ENCODE results near the gene HSPA1B.
"Not testable (repeated sequence)": the region's sequence is repeated elsewhere in the genome, so short reads cannot be mapped to it uniquely, and the experiment has no call there.

HSPA1B gene

DNA sequence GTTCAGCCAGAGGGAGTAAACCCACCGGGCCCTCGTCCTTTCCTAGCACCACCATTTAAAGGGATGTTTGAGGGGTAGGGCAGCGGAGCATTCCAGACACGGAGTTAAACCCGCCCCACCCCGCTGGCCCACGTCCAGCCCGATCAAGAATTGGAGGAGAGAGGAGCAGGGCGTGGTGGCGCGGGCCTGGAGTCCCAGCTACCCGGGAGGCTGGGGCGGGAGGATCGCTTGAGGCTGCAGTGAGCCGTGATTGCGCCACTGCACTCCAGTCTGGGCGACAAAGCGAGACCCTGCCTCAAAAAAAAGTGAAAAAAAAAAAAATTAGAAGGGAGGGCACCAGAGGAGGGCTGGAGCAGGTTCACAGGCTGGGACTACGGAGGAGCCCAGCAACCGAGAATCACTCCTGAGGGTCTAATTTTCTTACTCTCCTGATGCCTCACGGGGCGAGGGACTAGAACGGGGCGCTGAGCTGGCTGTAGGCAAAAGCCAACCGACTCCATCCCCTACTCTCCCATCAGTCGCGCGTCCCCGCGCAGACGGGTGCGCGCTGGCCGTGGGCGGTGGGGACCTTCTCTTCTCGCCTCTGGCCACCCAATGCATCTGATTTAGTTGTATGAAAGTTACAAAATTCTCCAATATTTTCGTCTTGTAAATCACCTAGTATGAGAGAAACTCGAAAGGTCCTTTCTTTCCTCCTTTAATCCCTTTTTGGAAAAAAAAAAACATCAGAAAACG lies 6.1 kb upstream of the HSPA1B start:
- TF ChIP-seq, protein P1, sequence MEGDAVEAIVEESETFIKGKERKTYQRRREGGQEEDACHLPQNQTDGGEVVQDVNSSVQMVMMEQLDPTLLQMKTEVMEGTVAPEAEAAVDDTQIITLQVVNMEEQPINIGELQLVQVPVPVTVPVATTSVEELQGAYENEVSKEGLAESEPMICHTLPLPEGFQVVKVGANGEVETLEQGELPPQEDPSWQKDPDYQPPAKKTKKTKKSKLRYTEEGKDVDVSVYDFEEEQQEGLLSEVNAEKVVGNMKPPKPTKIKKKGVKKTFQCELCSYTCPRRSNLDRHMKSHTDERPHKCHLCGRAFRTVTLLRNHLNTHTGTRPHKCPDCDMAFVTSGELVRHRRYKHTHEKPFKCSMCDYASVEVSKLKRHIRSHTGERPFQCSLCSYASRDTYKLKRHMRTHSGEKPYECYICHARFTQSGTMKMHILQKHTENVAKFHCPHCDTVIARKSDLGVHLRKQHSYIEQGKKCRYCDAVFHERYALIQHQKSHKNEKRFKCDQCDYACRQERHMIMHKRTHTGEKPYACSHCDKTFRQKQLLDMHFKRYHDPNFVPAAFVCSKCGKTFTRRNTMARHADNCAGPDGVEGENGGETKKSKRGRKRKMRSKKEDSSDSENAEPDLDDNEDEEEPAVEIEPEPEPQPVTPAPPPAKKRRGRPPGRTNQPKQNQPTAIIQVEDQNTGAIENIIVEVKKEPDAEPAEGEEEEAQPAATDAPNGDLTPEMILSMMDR (IDR thresholded peaks at IDR 0.05; ENCODE audit: control extremely low read depth, extremely low read depth, low read depth, missing control alignments) = no peak
- CTCF ChIA-PET = interaction anchor here (1.2 to 2.1 kb wide), 2 partner anchors 13 to 52 kb away, joined by 3 to 5 read pairs; no protein-coding TSS in a partner anchor
- peak; percentile 70 for DNase-seq (ENCODE audit: extremely low spot score)
- POLR2A ChIA-PET = interaction anchor here (0.6 kb wide), 1 partner anchor 45 kb away, joined by 5 read pairs; no protein-coding TSS in a partner anchor

DNA sequence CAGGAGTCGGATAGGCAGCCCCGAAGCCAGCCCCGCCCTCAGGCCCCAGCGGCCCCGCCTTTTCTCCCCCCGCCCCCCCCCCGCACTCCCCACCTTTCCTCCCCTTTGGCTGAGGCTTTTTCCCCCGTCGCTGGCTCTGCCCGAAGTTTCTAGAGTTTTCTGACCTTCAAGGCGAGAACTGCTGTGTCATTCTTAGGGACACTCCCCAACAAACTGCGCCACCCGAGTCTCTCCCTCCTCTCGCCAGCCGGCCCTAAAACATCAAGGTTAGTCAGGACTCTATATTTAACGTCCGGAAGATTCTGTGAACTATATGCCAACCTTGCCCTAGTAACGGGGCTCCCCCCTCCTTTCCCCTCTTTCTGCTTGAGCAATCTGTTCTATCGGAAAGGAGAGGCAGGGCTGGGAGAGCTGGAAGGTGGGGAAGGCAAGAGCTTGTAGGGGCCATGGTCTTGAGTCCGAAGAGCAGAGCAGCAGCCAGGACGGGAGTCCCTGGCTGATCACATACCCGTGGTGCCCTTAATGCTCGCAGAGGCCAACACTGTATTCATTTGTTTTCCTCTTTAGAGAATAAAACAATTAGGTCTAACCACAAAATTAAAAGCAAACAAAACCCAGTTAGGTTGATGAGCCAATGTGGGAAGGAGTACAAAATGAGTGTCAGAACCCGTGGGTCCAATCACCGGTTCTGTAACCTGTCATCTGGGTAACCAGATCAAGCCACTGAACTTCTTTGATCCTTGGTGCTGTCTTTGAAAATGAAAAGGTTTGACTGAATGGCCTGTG lies 5.3 kb upstream of the HSPA1B start:
- DNase-seq (ENCODE audit: extremely low spot score) = peak; percentile 71
- ChIA-PET CTCF (interaction anchor here (0.9 to 2.1 kb wide), 5 partner anchors 8 to 90 kb away, joined by 3 to 8 read pairs (median 3); partner anchors contain the start of gene LSM2), POLR2A (interaction anchor here (0.6 to 1.2 kb wide), 4 partner anchors 9 to 196 kb away, joined by 3 to 5 read pairs (median 4); partner anchors contain the start of gene VARS1)
- TF ChIP-seq, protein P1 (IDR thresholded peaks at IDR 0.05; ENCODE audit: control extremely low read depth, extremely low read depth, low read depth, missing control alignments) = no peak

DNA sequence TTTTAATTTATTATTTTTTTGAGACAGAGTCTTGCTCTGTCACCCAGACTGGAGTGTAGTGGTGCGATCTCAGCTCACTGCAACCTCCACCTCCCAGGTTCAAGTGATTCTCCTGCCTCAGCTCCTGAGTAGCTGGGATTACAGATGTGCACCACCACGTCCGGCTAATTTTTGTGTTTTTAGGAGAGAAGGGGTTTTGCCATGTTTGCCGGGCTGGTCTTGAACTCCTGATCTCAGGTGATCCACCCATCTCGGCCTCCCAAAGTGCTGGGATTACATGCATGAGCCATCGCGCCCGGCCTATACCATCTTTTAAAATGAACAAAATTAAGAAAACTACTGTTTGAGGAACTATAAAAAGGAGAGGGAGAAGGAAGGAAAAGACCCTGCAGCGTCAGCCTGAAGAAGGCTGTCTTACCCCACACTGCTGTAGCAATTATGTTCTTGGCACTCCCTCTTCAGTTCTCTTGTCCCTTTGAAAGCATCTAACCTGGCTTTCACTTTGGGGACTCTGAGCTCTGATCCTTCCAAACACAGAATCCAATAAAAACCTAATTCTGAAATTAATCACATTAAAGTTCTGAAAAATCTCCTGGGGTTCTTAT lies 3.8 kb upstream of the HSPA1B start:
- DNase-seq (ENCODE audit: extremely low spot score) = not testable (repeated sequence)
- ChIA-PET POLR2A (interaction anchor here (0.9 to 1.2 kb wide), 3 partner anchors 8 to 28 kb away, joined by 3 to 4 read pairs (median 4); partner anchors contain the start of genes HSPA1A, HSPA1L and VARS1), CTCF (interaction anchor here (1.2 to 2.1 kb wide), 3 partner anchors 9 to 54 kb away, joined by 3 to 8 read pairs (median 5); partner anchors contain the start of gene LSM2)

DNA sequence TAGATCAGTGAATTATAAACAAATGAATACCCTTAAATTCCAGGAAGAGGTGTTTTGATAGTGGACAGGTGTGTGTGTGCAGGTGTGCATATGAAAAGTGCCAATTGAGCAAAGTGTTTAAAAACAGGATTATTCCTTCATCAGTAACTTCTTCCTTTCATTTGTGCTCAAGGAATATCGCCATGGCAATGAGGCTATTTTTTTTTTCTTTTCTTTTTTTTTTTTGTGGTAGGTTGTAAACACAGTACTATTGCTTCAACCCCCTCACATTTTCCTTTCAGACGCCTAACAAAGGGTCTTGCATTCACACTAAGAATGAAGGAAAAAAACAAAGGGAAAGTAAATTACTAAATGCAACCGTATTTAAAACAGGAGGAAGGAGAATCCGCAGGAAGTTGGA lies 2.0 kb upstream of the HSPA1B start:
- CTCF ChIA-PET = interaction anchor here (1.3 to 1.8 kb wide), 2 partner anchors 12 to 56 kb away, joined by 3 to 6 read pairs; no protein-coding TSS in a partner anchor
- POLR2A ChIA-PET = interaction anchor here (1.7 kb wide), 1 partner anchor 10 kb away, joined by 10 read pairs; the partner anchor contains the start of genes HSPA1A and HSPA1L
- DNase-seq (ENCODE audit: extremely low spot score) = no peak
- TF ChIP-seq, protein P1 (IDR thresholded peaks at IDR 0.05; ENCODE audit: control extremely low read depth, extremely low read depth, low read depth, missing control alignments) = no peak

DNA sequence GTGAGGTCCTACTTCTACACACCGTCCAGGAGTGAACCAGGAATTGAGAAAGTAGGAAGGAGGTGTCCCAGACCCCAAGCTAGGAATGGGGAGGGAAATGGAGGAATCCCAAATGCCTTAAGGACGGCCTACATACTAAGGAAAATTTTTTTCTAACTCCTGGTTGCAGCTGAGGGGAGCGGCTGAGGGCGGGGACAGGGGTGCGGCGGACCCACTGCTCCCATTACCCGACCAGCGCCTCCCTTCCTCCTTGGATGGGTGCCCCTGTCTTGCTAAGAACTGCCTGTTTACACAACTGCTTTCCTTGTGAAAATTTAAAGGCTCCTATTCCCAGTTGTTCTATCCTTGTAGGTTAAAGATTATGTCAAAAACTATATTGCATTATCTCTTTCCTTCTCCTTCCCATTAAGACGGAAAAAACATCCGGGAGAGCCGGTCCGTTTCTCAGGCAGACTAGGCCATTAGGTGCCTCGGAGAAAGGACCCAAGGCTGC lies 699 bp upstream of the HSPA1B start:
- POLR2A ChIA-PET = interaction anchor here (0.6 to 1.7 kb wide), 31 partner anchors 9 to 1145 kb away, joined by 3 to 39 read pairs (median 5); partner anchors contain the start of genes ATP6V1G2, C6orf47, CLIC1 and DDAH2
- CTCF ChIA-PET = interaction anchor here (0.7 to 1.8 kb wide), 5 partner anchors 13 to 278 kb away, joined by 3 to 6 read pairs (median 3); partner anchors contain the start of gene ABHD16A
- no peak for DNase-seq (ENCODE audit: extremely low spot score)
- TF ChIP-seq, protein P1 (IDR thresholded peaks at IDR 0.05; ENCODE audit: control extremely low read depth, extremely low read depth, low read depth, missing control alignments) = no peak

DNA sequence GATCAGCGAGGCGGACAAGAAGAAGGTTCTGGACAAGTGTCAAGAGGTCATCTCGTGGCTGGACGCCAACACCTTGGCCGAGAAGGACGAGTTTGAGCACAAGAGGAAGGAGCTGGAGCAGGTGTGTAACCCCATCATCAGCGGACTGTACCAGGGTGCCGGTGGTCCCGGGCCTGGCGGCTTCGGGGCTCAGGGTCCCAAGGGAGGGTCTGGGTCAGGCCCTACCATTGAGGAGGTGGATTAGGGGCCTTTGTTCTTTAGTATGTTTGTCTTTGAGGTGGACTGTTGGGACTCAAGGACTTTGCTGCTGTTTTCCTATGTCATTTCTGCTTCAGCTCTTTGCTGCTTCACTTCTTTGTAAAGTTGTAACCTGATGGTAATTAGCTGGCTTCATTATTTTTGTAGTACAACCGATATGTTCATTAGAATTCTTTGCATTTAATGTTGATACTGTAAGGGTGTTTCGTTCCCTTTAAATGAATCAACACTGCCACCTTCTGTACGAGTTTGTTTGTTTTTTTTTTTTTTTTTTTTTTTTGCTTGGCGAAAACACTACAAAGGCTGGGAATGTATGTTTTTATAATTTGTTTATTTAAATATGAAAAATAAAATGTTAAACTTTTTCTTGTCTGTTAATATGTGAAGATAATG lies 2.2 kb downstream of the HSPA1B start:
- POLR2A ChIA-PET = interaction anchor here (0.5 to 2.1 kb wide), 7 partner anchors 9 to 559 kb away, joined by 3 to 14 read pairs (median 6); partner anchors contain the start of genes HSPA1A, HSPA1L and MSH5
- peak; percentile 32 for DNase-seq (ENCODE audit: extremely low spot score)
- TF ChIP-seq, protein P1 (IDR thresholded peaks at IDR 0.05; ENCODE audit: control extremely low read depth, extremely low read depth, low read depth, missing control alignments) = peak; percentile 25
- CTCF ChIA-PET = interaction anchor here (0.7 to 2.0 kb wide), 25 partner anchors 9 to 288 kb away, joined by 3 to 7 read pairs (median 4); partner anchors contain the start of genes ABHD16A, ATP6V1G2, DDX39B and HSPA1A
